Osteocyte (in vitro differentiated cells): ENCODE measurements around the gene DISC1. TPM values are rescaled to one million over a fixed set of nuclear protein-coding genes. Genes with fewer than 3 reads are reported as not detected.
A peak's percentile ranks its signal among the peaks of the same experiment; 100 is the strongest.
"Not testable (repeated sequence)": the region's sequence is repeated elsewhere in the genome, so short reads cannot be mapped to it uniquely, and the experiment has no call there.

Source experiments
- DNase-seq: peaks from one replicate; pipeline ENCODE4 v3.0.0; 2021; ENCODE audit warnings: mixed read lengths; ENCODE audit not compliant: unreplicated experiment; ENCODE audit errors: extremely low spot score
- H3K27ac Mint-ChIP-seq: one replicate; pipeline ENCODE4 v1.8.0; 2021; ENCODE audit warnings: mild to moderate bottlenecking, mixed read lengths; ENCODE audit not compliant: unreplicated experiment
- H3K27me3 Mint-ChIP-seq: one replicate; pipeline ENCODE4 v1.8.0; 2021; ENCODE audit warnings: mixed read lengths; ENCODE audit not compliant: unreplicated experiment
- H3K36me3 Mint-ChIP-seq: one replicate; pipeline ENCODE4 v1.8.0; 2021; ENCODE audit warnings: mixed read lengths; ENCODE audit not compliant: unreplicated experiment
- H3K4me1 Mint-ChIP-seq: one replicate; pipeline ENCODE4 v1.8.0; 2021; ENCODE audit warnings: mixed read lengths; ENCODE audit not compliant: unreplicated experiment
- H3K4me3 Mint-ChIP-seq: one replicate; pipeline ENCODE4 v1.8.0; 2021; ENCODE audit warnings: mild to moderate bottlenecking, moderate library complexity, mixed read lengths; ENCODE audit not compliant: unreplicated experiment
- H3K9me3 Mint-ChIP-seq: one replicate; pipeline ENCODE4 v1.8.0; 2021; ENCODE audit warnings: mixed read lengths; ENCODE audit not compliant: unreplicated experiment
- total RNA-seq: library from RNA; stranded (reverse); gene quantifications from 2 replicates; pipeline ENCODE4 v1.2.1, GENCODE V29; 2021
- TF ChIP-seq, protein P1 (sequence below): fragments of 200-600 bp; sonication (generic); IDR thresholded peaks from 2 replicates; pipeline ENCODE4 v1.5.0; 2021; ENCODE audit warnings: antibody characterized with exemption, mild to moderate bottlenecking, moderate library complexity

DISC1 gene
- total RNA-seq, 1 donor from 2014 or later, result 15.6 TPM

DNA sequence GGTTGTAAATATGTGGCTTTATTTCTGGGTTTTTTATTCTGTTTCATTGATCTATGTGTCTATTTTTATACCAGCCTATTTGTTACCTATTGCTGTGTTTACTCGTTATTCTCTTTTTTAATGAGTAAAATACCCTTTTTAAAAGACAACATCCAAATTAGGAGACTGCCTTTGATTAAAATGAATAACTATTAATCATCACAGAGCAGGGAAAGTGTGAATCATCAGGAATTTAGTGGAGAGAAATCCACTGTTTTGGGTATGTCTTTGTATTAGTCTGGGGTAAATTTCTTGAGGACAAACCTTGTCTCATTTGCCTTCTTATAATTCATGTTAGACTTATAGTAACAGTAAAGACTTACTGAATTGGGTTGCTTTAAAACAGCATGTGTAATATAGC is 12.1 kb downstream of the DISC1 start:
- H3K9me3 Mint-ChIP-seq, result peaks cover 14% of the 10 kb centered on the region
- TF ChIP-seq, protein P1, sequence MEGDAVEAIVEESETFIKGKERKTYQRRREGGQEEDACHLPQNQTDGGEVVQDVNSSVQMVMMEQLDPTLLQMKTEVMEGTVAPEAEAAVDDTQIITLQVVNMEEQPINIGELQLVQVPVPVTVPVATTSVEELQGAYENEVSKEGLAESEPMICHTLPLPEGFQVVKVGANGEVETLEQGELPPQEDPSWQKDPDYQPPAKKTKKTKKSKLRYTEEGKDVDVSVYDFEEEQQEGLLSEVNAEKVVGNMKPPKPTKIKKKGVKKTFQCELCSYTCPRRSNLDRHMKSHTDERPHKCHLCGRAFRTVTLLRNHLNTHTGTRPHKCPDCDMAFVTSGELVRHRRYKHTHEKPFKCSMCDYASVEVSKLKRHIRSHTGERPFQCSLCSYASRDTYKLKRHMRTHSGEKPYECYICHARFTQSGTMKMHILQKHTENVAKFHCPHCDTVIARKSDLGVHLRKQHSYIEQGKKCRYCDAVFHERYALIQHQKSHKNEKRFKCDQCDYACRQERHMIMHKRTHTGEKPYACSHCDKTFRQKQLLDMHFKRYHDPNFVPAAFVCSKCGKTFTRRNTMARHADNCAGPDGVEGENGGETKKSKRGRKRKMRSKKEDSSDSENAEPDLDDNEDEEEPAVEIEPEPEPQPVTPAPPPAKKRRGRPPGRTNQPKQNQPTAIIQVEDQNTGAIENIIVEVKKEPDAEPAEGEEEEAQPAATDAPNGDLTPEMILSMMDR, result no peak
- DNase-seq, result no peak
- H3K27me3 Mint-ChIP-seq, result no peaks in the 10 kb centered on the region
- H3K27ac Mint-ChIP-seq, result no peak overlapping the region
- peaks cover 9% of the 10 kb centered on the region for H3K36me3 Mint-ChIP-seq
- H3K4me3 Mint-ChIP-seq, result no peak overlapping the region
- peaks cover 55% of the 10 kb centered on the region for H3K4me1 Mint-ChIP-seq

DNA sequence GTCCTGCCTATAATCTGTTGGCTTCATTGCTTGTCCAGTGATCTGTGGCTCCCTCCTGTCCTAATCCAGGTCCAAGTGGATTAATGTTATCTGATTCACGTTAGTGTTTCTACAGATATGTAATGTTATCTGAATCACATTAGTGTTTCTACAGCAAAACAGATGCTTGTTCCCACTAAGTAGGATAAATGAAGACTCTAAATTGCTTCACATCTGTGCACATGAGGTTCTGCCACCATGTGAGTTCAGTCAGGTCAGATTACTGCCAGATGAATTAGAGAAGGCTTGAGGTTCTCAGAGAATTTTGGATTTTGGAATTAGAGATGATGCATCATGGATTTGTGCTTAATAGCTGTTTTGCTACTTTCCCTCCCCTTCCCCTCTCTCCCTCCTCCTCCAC is 13.2 kb downstream of the DISC1 start:
- Mint-ChIP-seq H3K27me3 (no peaks in the 10 kb centered on the region), H3K27ac (no peak overlapping the region), H3K9me3 (peaks cover 14% of the 10 kb centered on the region), H3K4me3 (no peak overlapping the region), H3K36me3 (peaks cover 9% of the 10 kb centered on the region), H3K4me1 (peaks cover 49% of the 10 kb centered on the region)
- TF ChIP-seq, protein P1, result no peak
- no peak for DNase-seq

DNA sequence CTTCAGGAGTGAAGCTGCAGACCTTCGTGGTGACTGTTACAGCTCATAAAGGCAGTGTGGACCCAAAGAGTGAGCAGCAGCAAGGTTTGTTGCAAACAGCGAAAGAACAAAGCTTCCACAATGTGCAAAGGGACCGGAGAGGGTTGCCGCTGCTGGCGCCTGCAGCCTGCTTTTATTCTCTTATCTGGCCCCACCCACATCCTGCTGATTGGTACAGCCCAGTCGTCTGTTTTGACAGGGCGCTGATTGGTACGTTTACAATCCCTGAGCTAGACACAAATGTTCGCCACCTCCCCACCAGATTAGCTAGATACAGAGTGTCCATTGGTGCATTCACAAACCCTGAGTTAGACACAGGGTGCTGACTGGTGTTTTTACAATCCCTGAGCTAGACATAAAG is 14.9 kb downstream of the DISC1 start:
- H3K4me1 Mint-ChIP-seq, result peaks cover 34% of the 10 kb centered on the region
- not testable (repeated sequence) for H3K27ac Mint-ChIP-seq, DNase-seq, H3K27me3 Mint-ChIP-seq, H3K4me3 Mint-ChIP-seq
- H3K9me3 Mint-ChIP-seq, result peaks cover 14% of the 10 kb centered on the region
- H3K36me3 Mint-ChIP-seq, result peaks cover 12% of the 10 kb centered on the region

DNA sequence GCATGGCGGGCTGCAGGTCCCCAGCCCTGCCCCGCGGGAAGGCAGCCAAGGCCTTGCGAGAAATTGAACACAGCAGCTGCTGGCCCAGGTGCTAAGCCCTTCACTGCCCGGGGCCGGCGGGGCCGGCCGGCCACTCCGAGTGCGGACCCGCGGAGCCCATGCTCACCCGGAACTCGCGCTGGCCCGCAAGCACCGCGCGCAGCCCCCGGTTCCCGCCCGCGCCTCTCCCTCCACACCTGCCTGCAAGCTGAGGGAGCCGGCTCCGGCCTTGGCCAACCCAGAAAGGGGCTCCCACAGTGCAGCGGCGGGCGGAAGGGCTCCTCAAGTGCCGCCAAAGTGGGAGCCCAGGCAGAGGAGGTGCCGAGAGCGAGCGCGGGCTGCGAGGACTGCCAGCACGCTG is 15.5 kb downstream of the DISC1 start:
- Mint-ChIP-seq H3K36me3 (peaks cover 17% of the 10 kb centered on the region), H3K9me3 (peaks cover 14% of the 10 kb centered on the region), H3K4me1 (peaks cover 31% of the 10 kb centered on the region)
- not testable (repeated sequence) for H3K27me3 Mint-ChIP-seq, H3K27ac Mint-ChIP-seq, H3K4me3 Mint-ChIP-seq, DNase-seq

DNA sequence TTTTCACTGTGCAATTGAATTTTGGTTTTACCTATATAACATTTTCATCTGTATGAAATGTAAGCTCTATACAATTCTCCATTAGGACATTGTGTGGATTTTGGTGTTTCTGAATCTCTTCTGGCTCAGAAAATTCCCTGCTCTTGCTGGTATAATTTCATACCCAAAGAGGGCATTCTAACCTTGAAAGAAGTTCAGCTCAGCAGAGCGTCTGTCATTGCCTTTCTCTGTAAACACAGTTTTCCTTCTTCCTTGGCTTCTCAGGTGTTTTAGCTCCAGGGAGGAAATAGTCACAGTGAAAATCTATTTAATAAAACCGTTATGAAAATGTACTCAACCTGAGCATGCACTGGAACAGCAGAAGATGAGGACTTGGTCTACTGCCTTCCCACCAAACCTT is 16.0 kb downstream of the DISC1 start:
- no peak for DNase-seq
- H3K9me3 Mint-ChIP-seq, result peaks cover 11% of the 10 kb centered on the region
- peaks cover 15% of the 10 kb centered on the region for H3K36me3 Mint-ChIP-seq
- H3K4me1 Mint-ChIP-seq, result peaks cover 28% of the 10 kb centered on the region
- peak overlapping the region; percentile 50 for H3K27ac Mint-ChIP-seq
- H3K27me3 Mint-ChIP-seq, result no peaks in the 10 kb centered on the region
- TF ChIP-seq, protein P1, result peak; percentile 38
- no peak overlapping the region for H3K4me3 Mint-ChIP-seq

DNA sequence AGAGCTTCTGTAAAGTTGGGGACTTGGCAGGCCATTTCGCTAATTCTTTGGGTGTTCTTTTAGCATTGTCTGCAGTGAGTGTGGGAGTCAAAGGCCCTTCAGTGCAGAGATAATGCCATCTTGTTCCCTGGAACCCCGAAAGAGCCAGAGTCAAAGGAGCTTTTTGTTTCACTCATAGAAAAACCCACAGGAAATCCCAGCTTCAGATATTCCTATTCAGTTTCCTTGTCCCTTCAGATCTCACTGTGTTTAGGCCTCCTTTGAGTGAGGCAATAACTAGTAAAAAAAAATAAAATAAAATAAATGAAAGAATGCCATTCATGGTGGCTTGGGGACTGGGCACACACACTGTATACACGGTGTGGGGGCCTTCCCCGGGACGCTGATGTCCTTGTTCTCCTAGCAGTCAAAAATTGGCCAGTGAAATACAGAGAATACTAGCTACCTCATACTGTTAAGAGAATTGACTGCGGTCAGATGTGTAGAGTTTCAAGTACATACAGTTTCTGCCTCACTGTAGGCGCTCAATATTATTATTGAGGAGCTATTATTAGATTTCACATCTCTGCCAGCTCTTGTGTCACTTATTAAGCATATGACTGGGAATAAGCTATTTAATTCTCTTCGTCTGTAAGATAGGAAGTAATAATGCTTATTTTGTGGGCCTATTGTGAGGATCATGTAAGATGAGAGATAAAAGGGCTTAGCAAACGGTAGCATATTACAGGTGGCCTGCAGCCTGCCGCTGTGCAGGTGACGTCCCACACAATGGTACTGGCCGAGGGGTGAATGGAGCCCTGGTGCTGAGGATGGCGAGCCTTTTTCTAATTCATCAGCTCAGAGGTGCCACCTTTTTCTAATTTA is 16.7 kb downstream of the DISC1 start:
- Mint-ChIP-seq H3K4me1 (peaks cover 27% of the 10 kb centered on the region), H3K27ac (peak overlapping the region; percentile 50), H3K36me3 (peaks cover 9% of the 10 kb centered on the region), H3K4me3 (no peak overlapping the region), H3K27me3 (no peaks in the 10 kb centered on the region), H3K9me3 (peaks cover 4% of the 10 kb centered on the region)
- no peak for DNase-seq
- TF ChIP-seq, protein P1, result no peak
